KMS-11 (cell line): ENCODE measurements around the gene CNIH3.

Source experiments
- H2AFZ ChIP-seq: fragments of 200-600 bp; sonication (generic); 2 replicates; pipeline ENCODE4 v1.6.1; 2016; ENCODE audit warnings: antibody characterized with exemption, mixed run types, low read depth
- H3K27ac ChIP-seq: fragments of 200-600 bp; sonication (generic); 2 replicates; pipeline ENCODE4 v1.6.1; 2016; ENCODE audit warnings: mild to moderate bottlenecking, mixed run types
- H3K27me3 ChIP-seq: fragments of 200-600 bp; sonication (generic); 2 replicates; pipeline ENCODE4 v1.6.1; 2017; ENCODE audit warnings: mild to moderate bottlenecking, low read depth, mixed run types, moderate library complexity; ENCODE audit not compliant: insufficient read depth
- H3K36me3 ChIP-seq: fragments of 200-600 bp; sonication (generic); 2 replicates; pipeline ENCODE4 v1.6.1; 2017; ENCODE audit warnings: mild to moderate bottlenecking, mixed run types; ENCODE audit not compliant: insufficient read depth
- H3K4me1 ChIP-seq: fragments of 200-600 bp; sonication (generic); 2 replicates; pipeline ENCODE4 v1.6.1; 2016; ENCODE audit warnings: mild to moderate bottlenecking, low read depth, mixed run types; ENCODE audit not compliant: poor library complexity, severe bottlenecking
- H3K4me2 ChIP-seq: fragments of 200-600 bp; sonication (generic); 2 replicates; pipeline ENCODE4 v1.7.0; 2016; ENCODE audit warnings: mild to moderate bottlenecking, mixed run types
- H3K4me3 ChIP-seq: fragments of 200-600 bp; sonication (generic); IDR thresholded peaks from 2 replicates; pipeline ENCODE4 v1.6.1; 2017; ENCODE audit warnings: low read depth, low read length, mixed read lengths; ENCODE audit not compliant: insufficient read depth
- H3K79me2 ChIP-seq: fragments of 200-600 bp; sonication (generic); 2 replicates; pipeline ENCODE4 v1.6.1; 2016; ENCODE audit warnings: low read depth, mixed run types; ENCODE audit not compliant: insufficient read depth
- H3K9ac ChIP-seq: fragments of 200-600 bp; sonication (generic); 2 replicates; pipeline ENCODE4 v1.6.1; 2016; ENCODE audit warnings: mild to moderate bottlenecking, mixed run types
- H4K20me1 ChIP-seq: fragments of 200-600 bp; sonication (generic); 2 replicates; pipeline ENCODE4 v1.6.1; 2016; ENCODE audit warnings: mild to moderate bottlenecking, mixed run types; ENCODE audit not compliant: insufficient read depth
- CTCF ChIP-seq: fragments of 200-600 bp; sonication (generic); conservative IDR thresholded peaks from 2 replicates; pipeline ENCODE4 v1.6.1; 2017; ENCODE audit warnings: low read depth, mild to moderate bottlenecking, antibody characterized with exemption, low read length, moderate library complexity, mixed read lengths

The CNIH3 gene

GRCh38 chr1:224785622-224786021 is 169.5 kb downstream of the CNIH3 start:
- H4K20me1 ChIP-seq = no peaks in the 10 kb centered on the region
- H3K36me3 ChIP-seq = no peaks in the 10 kb centered on the region
- no peak overlapping the region for H3K4me2 ChIP-seq
- H2AFZ ChIP-seq = no peak overlapping the region
- no peak overlapping the region for H3K27ac ChIP-seq
- TF ChIP-seq CTCF = no peak
- H3K4me1 ChIP-seq = peaks cover 63% of the 10 kb centered on the region
- no peak overlapping the region for H3K9ac ChIP-seq
- no peaks in the 10 kb centered on the region for H3K27me3 ChIP-seq
- no peaks in the 10 kb centered on the region for H3K79me2 ChIP-seq
- H3K4me3 ChIP-seq = no peak overlapping the region

- Histone ChIP-seq H3K9ac (no peak overlapping the region), H4K20me1 (no peaks in the 10 kb centered on the region), H3K36me3 (no peaks in the 10 kb centered on the region), H3K4me1 (peaks cover 52% of the 10 kb centered on the region), H3K27me3 (no peaks in the 10 kb centered on the region), H3K4me2 (no peak overlapping the region), H2AFZ (no peak overlapping the region), H3K79me2 (no peaks in the 10 kb centered on the region), H3K27ac (no peak overlapping the region), H3K4me3 (no peak overlapping the region)
- no peak for TF ChIP-seq CTCF
These were observed 170.6 kb downstream of the CNIH3 start for GRCh38 chr1:224786533-224787250.

- H3K4me3 ChIP-seq = no peak overlapping the region
- no peak overlapping the region for H3K27ac ChIP-seq
- H2AFZ ChIP-seq = no peak overlapping the region
- no peaks in the 10 kb centered on the region for H3K79me2 ChIP-seq
- H3K27me3 ChIP-seq = no peaks in the 10 kb centered on the region
- no peak overlapping the region for H3K4me2 ChIP-seq
- H4K20me1 ChIP-seq = no peaks in the 10 kb centered on the region
- H3K9ac ChIP-seq = no peak overlapping the region
- H3K36me3 ChIP-seq = no peaks in the 10 kb centered on the region
- TF ChIP-seq CTCF = no peak
- peaks cover 26% of the 10 kb centered on the region for H3K4me1 ChIP-seq
These were observed 173.2 kb downstream of the CNIH3 start for GRCh38 chr1:224789311-224789710.
